GM13976 (cell line): Measurements from ENCODE around the gene FRMPD3.

Experiments used
- DNase-seq: peaks from one replicate; pipeline ENCODE4 v3.0.0; 2012; ENCODE audit warnings: low spot score
- in situ Hi-C: fragments of 300-500 bp; cut with MboI; formaldehyde crosslinking; loops from one replicate; pipeline ENCODE4 v1.12.0; 2022; ENCODE audit warnings: low sequenced_read_pairs, mixed read lengths, inconsistent platforms; ENCODE audit not compliant: unreplicated experiment
- TF ChIP-seq, protein P1 (sequence below): IDR thresholded peaks from 2 replicates; pipeline ENCODE4 v1.5.1; 2012; ENCODE audit warnings: borderline replicate concordance, mild to moderate bottlenecking; ENCODE audit not compliant: insufficient read depth; ENCODE audit errors: extremely low read depth, missing control alignments, control extremely low read depth

The FRMPD3 gene

DNA sequence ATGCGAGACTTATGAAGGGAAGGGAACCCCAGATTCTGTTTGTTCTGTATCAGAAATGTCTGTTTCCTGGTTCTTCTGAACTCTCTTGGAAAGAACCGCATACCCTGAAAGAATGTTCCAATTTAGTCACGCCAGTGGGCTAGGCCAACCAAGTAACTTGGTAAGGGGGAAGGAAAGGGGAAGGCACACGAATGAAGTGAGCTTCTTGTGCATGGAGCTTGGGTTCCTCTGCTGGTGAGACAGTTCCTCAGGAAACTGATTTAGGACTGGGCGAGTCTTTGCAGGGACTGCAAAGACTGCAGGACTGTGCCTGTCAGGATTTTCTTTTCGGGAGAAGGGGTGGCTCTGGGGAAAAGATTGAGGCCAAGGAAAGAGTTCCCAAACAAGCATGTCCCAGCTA lies 35.6 kb downstream of the FRMPD3 start:
- no peak for DNase-seq
- in situ Hi-C loops: no loop called here
- TF ChIP-seq, protein P1, sequence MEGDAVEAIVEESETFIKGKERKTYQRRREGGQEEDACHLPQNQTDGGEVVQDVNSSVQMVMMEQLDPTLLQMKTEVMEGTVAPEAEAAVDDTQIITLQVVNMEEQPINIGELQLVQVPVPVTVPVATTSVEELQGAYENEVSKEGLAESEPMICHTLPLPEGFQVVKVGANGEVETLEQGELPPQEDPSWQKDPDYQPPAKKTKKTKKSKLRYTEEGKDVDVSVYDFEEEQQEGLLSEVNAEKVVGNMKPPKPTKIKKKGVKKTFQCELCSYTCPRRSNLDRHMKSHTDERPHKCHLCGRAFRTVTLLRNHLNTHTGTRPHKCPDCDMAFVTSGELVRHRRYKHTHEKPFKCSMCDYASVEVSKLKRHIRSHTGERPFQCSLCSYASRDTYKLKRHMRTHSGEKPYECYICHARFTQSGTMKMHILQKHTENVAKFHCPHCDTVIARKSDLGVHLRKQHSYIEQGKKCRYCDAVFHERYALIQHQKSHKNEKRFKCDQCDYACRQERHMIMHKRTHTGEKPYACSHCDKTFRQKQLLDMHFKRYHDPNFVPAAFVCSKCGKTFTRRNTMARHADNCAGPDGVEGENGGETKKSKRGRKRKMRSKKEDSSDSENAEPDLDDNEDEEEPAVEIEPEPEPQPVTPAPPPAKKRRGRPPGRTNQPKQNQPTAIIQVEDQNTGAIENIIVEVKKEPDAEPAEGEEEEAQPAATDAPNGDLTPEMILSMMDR: no peak

DNA sequence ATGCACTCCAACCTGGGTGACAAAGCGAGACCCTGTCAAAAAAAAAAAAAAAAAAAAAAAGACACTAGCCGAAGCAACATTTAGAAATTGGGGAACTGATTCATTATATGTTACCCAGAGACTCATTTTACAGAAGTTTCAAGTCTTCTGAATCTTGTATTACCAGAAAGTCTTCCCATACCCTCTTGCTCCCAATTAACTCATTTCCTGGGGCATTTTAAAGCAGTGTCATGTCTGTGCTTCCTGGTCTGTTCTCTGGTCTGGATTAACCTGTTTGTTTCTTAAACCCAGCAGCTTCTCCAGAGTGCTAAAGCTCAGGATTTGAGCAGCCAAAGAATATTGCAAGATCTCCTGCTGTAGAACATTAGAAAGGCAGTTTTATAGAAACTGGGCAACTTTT lies 43.7 kb downstream of the FRMPD3 start:
- TF ChIP-seq, protein P1: no peak
- in situ Hi-C loops: no loop called here
- DNase-seq: no peak

DNA sequence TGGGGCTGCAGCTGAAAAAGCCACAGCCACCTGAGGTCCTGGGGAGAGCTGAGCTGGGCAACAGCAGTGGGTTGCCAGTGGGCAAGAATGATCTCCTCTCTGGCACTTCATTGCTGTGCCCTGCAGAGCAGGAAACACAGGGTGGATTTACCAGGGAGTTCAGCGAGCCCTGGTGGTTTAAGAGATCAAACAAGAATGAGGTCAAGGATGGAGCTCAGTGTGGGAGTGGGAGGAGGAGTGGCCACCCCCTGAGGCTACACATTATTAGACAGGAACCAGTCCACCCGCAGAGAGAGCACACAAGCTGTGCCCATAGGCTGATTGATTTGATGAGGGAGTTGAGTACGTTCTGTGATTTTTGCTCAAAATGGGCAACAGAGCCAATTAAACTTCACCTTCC lies 47.3 kb downstream of the FRMPD3 start:
- TF ChIP-seq, protein P1: no peak
- no peak for DNase-seq
- in situ Hi-C loops: no loop called here
